Measurements from ENCODE around the gene ZDHHC17.

The ZDHHC17 gene

GRCh38 chr12:76836633-76837032, 72.7 kb downstream of the ZDHHC17 start:
- no peak for DNase-seq

- DNase-seq, result no peak
Measured at GRCh38 chr12:76847260-76847659, 83.3 kb downstream of the ZDHHC17 start.

GRCh38 chr12:76848132-76848531, 84.2 kb downstream of the ZDHHC17 start:
- DNase-seq, result no peak

- DNase-seq, result no peak
Measured at GRCh38 chr12:76852106-76852505, 88.2 kb downstream of the ZDHHC17 start.

- no peak for DNase-seq
Measured at GRCh38 chr12:76855271-76855670, 91.4 kb downstream of the ZDHHC17 start.

- DNase-seq, result no peak
Measured at GRCh38 chr12:76856018-76856644, 92.2 kb downstream of the ZDHHC17 start.

GRCh38 chr12:76859611-76860010, 95.7 kb downstream of the ZDHHC17 start:
- no peak for DNase-seq

GRCh38 chr12:76860256-76860655, 96.3 kb downstream of the ZDHHC17 start:
- DNase-seq, result no peak

- DNase-seq, result no peak
Measured at GRCh38 chr12:76863005-76863670, 99.2 kb downstream of the ZDHHC17 start.

- no peak for DNase-seq
Measured at GRCh38 chr12:76863837-76864236, 99.9 kb downstream of the ZDHHC17 start.

GRCh38 chr12:76864791-76865400, 101.0 kb downstream of the ZDHHC17 start:
- DNase-seq, result no peak

GRCh38 chr12:76866151-76866567, 102.2 kb downstream of the ZDHHC17 start:
- no peak for DNase-seq

- no peak for DNase-seq
Measured at GRCh38 chr12:76866726-76867125, 102.8 kb downstream of the ZDHHC17 start.

GRCh38 chr12:76871082-76871481, 107.2 kb downstream of the ZDHHC17 start:
- no peak for DNase-seq

GRCh38 chr12:76871742-76872141, 107.8 kb downstream of the ZDHHC17 start:
- DNase-seq, result no peak

- no peak for DNase-seq
Measured at GRCh38 chr12:76872415-76872814, 108.5 kb downstream of the ZDHHC17 start.

GRCh38 chr12:76874027-76874426, 110.1 kb downstream of the ZDHHC17 start:
- DNase-seq, result no peak

GRCh38 chr12:76874491-76875190, 110.7 kb downstream of the ZDHHC17 start:
- no peak for DNase-seq

- DNase-seq, result no peak
Measured at GRCh38 chr12:76876696-76877229, 112.8 kb downstream of the ZDHHC17 start.

GRCh38 chr12:76878099-76878898, 114.4 kb downstream of the ZDHHC17 start:
- DNase-seq, result peak; percentile 25

- DNase-seq, result peak; percentile 86
Measured at GRCh38 chr12:76878899-76879709, 115.2 kb downstream of the ZDHHC17 start, which contains the start of gene CSRP2. CSRP2 (minus strand) TSS chr12:76879019; CDS start chr12:76866260, 12,759 bp downstream.
